ENCODE data around the gene SGTA.

Gene SGTA

DNA sequence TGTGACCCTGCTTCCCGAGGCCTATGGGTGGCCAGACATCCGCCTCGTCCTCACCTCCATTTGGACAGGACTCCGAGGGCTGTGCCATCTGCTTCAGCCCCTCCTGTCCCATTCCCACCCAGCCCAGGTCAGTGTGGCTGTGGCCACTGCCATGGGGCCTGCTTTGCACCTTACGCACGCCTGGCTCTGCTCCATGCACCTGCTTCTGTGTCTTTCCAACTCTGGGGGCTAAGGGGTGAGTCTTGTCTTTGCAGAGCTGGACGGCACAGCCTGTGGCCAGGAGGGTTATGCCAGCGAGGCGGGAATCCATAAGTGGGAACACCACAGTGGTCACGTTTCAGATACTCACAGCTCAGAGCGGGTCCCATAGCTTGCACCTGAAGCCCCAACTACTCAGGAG lies 31.4 kb upstream of the SGTA start:
- Histone ChIP-seq H3K4me3 (ENCODE audit: low read length) (no peak overlapping the region), H3K4me1 (ENCODE audit: insufficient read depth, low read length) (no peaks in the 10 kb centered on the region), H3K36me3 (ENCODE audit: insufficient read depth, low read length) (peaks cover 49% of the 10 kb centered on the region), H3K27me3 (ENCODE audit: insufficient read depth, low read length) (no peaks in the 10 kb centered on the region), H2AFZ (ENCODE audit: low read depth, low read length) (no peak overlapping the region), H3K9me3 (ENCODE audit: low read length) (no peaks in the 10 kb centered on the region)

DNA sequence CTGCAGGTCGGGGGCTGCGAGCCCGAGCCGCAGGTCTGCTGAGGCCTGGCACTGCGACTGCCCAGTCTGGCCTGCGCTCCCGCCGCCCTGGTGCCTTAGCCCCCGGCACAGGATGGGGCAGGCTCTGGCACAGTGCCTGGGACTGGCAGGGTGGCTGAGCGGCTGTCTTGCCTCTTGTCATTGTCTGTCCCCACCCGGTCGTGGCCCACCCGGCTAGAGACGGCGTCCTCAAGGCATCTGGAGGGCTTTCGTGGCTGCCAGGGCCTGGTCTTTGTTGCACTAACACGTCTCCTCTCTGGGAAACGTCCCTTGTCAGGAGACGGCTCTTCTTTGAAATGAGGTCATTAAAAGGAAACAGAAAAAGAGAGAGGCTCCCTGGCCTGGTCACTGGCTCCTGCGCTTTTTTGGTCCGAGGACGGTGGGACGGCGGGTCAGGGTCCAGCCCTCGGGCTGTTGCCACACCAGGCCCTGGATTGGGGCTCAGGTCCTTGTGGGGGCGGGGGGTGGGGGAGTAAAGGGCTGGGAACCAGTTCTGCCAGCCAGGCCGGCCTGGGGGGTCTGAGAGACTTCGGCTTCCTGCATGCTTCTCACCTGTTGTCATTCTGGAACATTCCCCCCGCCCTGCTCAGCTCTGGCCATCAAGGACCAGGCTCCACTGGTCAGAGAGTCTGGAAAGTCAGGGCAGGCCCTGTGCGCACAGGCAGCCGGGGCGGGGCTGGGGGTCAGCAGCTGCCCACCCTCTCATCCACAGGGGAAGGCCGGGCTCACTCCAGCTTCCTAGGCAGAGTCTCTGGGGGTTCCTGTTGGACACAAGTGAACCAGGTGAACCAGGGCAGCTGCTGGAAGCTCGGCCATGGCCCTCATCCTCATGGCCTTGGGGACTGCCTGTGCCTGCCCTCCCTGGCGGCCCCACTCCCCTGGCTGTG lies 30.4 kb upstream of the SGTA start:
- H3K4me1 ChIP-seq (ENCODE audit: insufficient read depth, low read length), result no peaks in the 10 kb centered on the region
- no peaks in the 10 kb centered on the region for H3K27me3 ChIP-seq (ENCODE audit: insufficient read depth, low read length)
- peaks cover 59% of the 10 kb centered on the region for H3K36me3 ChIP-seq (ENCODE audit: insufficient read depth, low read length)
- no peak overlapping the region for H3K4me3 ChIP-seq (ENCODE audit: low read length)
- H2AFZ ChIP-seq (ENCODE audit: low read depth, low read length), result no peak overlapping the region
- H3K9me3 ChIP-seq (ENCODE audit: low read length), result no peaks in the 10 kb centered on the region

DNA sequence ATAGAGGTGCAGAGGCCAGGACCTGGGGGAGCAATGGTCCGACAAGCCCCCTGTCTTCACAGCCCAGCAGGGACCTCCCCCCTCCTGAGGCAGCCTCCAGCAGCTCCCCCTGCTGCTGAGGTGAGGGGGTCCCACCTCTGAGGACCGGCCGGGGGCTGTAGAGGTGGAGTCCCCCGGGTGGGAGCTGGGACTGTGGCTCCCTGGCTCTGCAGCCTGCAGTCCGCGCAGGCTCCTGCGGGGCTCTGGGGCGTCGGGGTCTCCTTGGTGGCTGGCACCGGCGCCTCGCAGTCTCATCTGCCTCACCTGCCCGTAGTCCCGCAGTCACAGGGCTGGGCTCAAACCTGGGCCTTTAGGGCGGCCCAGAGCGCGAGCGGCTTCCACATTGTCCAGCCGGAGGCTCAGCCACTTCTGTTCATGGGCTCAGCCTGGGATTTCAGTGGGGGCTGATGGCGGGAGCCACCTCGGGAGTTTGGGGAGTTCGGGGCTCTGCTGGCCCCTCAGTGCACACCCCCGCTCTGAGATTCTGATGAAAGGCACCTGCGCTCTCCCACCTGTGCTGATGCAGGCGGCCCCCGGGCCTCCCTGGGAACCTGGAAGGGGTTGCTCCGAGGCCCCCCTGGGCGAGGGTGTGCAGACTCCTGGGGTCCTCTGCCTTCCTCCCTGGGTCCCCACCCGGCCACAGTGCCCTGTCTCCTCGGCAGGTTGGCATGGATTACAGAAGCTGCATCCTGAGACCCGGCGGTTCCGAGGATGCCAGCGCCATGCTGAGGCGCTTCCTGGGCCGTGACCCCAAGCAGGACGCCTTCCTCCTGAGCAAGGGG lies 29.6 kb upstream of the SGTA start:
- Histone ChIP-seq H3K27me3 (ENCODE audit: insufficient read depth, low read length) (no peaks in the 10 kb centered on the region), H3K4me3 (ENCODE audit: low read length) (no peak overlapping the region), H2AFZ (ENCODE audit: low read depth, low read length) (no peak overlapping the region), H3K4me1 (ENCODE audit: insufficient read depth, low read length) (no peaks in the 10 kb centered on the region), H3K9me3 (ENCODE audit: low read length) (no peaks in the 10 kb centered on the region), H3K36me3 (ENCODE audit: insufficient read depth, low read length) (peaks cover 66% of the 10 kb centered on the region)

DNA sequence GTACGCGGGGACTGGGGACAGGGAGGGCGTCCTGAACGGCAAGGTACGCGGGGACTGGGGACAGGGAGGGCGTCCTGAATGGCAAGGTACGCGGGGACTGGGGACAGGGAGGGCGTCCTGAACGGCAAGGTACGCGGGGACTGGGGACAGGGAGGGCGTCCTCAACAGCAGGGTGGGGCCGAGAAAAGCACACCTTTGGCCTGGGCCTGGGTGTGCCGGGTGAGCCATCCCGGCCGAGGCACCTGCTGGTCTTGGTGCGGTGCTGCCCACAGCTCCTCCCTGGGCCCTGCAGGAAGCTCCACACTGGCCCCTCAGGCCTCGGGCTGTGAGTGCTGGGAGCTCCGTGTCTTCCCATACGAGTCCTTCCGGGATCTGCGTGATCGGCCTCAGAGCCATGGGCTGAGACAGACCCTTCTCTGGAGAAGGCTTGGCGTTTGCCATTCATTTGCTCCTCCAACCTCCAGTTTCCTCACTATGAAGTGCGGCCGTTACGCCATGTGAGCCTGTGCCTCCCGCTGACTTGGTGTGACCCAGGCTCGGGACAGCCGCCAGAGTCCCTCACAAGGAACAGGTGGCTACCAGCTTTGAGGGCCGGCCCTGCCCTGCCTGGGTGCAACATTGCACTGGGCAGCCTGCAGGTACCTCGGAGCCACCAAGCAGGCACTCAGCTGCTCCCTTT lies 28.8 kb upstream of the SGTA start:
- Histone ChIP-seq H3K27me3 (ENCODE audit: insufficient read depth, low read length) (no peaks in the 10 kb centered on the region), H3K36me3 (ENCODE audit: insufficient read depth, low read length) (peaks cover 74% of the 10 kb centered on the region), H3K9me3 (ENCODE audit: low read length) (no peaks in the 10 kb centered on the region), H2AFZ (ENCODE audit: low read depth, low read length) (no peak overlapping the region), H3K4me3 (ENCODE audit: low read length) (no peak overlapping the region), H3K4me1 (ENCODE audit: insufficient read depth, low read length) (no peaks in the 10 kb centered on the region)

DNA sequence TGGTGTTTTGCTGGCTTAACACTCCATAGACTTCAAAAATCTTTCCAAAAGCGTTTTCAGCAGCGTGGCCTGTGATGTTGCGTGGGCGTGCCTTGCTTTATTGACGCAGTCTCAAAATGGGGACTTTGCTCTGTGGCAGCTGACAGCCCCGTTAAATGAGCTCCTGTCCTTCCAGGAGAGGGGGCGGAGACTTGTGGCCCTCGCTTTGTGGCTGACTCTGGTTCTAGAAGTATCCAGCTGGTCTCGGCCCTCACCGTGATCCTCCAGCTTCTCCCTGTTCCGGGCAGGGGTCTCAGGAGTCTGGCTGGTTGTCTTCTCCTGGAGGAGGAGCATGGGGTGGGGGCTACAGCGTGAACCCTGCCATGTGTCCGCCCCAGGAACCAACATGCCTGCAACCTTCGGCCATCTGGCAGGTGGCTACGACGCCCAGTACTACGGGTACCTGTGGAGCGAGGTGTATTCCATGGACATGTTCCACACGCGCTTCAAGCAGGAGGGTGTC lies 28.2 kb upstream of the SGTA start:
- no peak overlapping the region for H2AFZ ChIP-seq (ENCODE audit: low read depth, low read length)
- H3K27me3 ChIP-seq (ENCODE audit: insufficient read depth, low read length), result no peaks in the 10 kb centered on the region
- no peaks in the 10 kb centered on the region for H3K9me3 ChIP-seq (ENCODE audit: low read length)
- peaks cover 80% of the 10 kb centered on the region for H3K36me3 ChIP-seq (ENCODE audit: insufficient read depth, low read length)
- H3K4me3 ChIP-seq (ENCODE audit: low read length), result no peak overlapping the region
- no peaks in the 10 kb centered on the region for H3K4me1 ChIP-seq (ENCODE audit: insufficient read depth, low read length)

DNA sequence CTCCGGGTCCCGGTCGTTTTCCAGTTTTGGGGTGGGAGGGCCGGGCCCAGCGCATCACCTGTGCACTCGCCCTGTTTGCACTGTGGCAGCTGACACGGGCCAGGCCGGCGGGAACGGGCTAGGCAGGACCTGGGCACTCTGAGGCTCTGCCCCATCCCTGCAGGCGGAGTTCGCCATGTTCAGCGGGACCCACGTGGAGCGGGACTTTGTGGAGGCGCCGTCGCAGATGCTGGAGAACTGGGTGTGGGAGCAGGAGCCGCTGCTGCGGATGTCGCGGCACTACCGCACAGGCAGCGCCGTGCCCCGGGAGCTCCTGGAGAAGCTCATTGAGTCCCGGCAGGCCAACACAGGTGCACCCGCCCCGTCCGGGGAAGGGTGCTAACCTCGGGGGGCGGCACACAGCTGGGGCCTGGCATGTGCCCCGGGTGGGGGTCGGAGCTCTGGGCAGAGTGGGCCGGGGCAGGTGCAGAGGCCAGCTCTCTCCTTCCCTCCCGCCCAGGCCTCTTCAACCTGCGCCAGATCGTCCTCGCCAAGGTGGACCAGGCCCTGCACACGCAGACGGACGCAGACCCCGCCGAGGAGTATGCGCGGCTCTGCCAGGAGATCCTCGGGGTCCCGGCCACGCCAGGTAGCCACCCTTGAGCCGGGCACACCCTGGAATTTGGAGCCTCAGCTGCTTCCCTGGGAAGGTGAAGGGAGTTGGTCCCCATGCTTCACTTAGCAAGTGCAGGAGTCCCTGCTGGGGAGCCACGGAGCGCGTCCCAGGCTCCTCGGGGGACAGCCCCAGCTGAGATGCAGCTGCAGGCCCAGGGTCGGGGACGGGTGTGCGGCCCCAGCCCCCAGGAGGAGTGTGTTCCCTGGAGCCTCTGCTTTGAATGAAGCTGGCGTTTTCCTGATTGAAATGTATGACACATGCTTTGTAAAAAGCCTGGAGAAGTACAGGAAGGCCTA lies 27.3 kb upstream of the SGTA start:
- peaks cover 86% of the 10 kb centered on the region for H3K36me3 ChIP-seq (ENCODE audit: insufficient read depth, low read length)
- H2AFZ ChIP-seq (ENCODE audit: low read depth, low read length), result no peak overlapping the region
- H3K4me1 ChIP-seq (ENCODE audit: insufficient read depth, low read length), result no peaks in the 10 kb centered on the region
- H3K9me3 ChIP-seq (ENCODE audit: low read length), result no peaks in the 10 kb centered on the region
- no peak overlapping the region for H3K4me3 ChIP-seq (ENCODE audit: low read length)
- H3K27me3 ChIP-seq (ENCODE audit: insufficient read depth, low read length), result no peaks in the 10 kb centered on the region

DNA sequence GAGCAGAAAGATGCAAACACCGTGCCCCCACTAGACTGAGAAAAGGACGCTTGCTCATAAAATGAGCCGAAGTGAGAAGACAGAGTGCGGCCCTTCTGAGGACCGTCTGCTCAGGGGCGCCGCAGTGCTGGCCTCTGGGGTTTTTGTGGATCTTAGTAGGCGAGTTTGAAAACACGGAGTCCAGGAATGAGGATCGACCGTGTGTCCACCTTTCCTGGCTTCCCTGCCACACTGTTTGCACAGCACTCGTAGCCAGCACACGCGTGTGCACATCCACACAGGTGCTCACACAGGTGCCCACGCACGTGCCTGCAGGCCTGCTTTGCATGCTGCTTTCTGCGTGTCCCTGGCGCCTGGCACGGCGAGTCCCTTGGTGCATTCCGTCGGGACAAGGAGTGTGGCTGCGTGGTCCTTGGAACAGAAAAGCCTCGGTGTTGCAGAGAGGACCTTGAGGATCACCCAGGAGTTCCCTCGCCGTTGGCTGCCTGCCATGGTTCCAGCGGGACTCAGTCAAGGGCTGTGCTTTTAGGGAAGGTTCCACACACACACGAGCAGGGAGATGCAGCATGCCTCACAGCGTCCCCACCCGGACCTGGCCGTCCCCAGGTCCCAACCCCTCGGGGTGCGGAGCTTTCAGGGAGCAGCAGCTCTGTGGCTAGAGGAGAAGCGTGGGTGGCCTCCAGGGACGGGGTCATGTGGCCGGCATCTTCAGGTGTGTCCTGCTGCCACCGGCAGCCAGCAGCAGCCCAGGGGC lies 26.5 kb upstream of the SGTA start:
- Histone ChIP-seq H3K4me1 (ENCODE audit: insufficient read depth, low read length) (no peaks in the 10 kb centered on the region), H3K36me3 (ENCODE audit: insufficient read depth, low read length) (peaks cover 90% of the 10 kb centered on the region), H3K9me3 (ENCODE audit: low read length) (no peaks in the 10 kb centered on the region), H3K27me3 (ENCODE audit: insufficient read depth, low read length) (no peaks in the 10 kb centered on the region), H3K4me3 (ENCODE audit: low read length) (no peak overlapping the region), H2AFZ (ENCODE audit: low read depth, low read length) (no peak overlapping the region)

DNA sequence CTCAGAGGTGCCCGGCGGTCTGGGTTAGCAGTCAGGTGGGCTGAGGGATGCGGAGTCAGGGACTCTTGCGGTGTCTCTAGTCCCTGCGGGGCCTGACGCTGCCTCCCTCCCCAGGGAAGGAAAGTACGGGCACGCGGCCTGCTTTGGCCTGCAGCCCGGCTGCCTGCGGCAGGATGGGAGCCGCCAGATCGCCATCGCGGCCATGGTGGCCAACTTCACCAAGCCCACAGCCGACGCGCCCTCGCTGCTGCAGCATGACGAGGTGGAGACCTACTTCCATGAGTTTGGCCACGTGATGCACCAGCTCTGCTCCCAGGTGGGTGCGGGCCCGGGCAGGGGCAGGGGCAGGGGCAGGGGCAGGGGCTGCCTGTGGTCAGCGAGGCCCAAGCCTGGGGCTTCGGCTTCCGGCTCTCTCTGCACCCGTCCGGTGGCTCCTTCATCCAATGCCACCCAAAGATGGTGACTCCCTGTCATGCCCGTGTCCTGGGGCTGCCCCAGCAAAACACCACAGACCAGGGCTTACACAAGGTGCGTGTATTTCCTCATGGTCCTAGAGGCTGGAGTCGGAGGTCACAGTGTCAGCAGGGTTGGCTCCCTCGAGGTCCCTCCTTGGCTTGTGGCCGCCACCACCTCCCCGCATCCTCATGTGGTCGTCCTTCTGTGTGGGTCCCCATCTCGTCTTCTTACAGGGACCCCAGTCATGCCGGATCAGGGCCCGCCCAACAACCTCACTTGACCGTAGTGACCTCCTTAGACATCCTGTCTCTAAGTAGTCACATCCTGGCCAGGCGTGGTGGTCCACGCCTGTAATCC lies 25.3 kb upstream of the SGTA start:
- Histone ChIP-seq H3K36me3 (ENCODE audit: insufficient read depth, low read length) (peaks cover 94% of the 10 kb centered on the region), H3K9me3 (ENCODE audit: low read length) (no peaks in the 10 kb centered on the region), H3K4me3 (ENCODE audit: low read length) (no peak overlapping the region), H3K4me1 (ENCODE audit: insufficient read depth, low read length) (no peaks in the 10 kb centered on the region), H2AFZ (ENCODE audit: low read depth, low read length) (no peak overlapping the region), H3K27me3 (ENCODE audit: insufficient read depth, low read length) (no peaks in the 10 kb centered on the region)

DNA sequence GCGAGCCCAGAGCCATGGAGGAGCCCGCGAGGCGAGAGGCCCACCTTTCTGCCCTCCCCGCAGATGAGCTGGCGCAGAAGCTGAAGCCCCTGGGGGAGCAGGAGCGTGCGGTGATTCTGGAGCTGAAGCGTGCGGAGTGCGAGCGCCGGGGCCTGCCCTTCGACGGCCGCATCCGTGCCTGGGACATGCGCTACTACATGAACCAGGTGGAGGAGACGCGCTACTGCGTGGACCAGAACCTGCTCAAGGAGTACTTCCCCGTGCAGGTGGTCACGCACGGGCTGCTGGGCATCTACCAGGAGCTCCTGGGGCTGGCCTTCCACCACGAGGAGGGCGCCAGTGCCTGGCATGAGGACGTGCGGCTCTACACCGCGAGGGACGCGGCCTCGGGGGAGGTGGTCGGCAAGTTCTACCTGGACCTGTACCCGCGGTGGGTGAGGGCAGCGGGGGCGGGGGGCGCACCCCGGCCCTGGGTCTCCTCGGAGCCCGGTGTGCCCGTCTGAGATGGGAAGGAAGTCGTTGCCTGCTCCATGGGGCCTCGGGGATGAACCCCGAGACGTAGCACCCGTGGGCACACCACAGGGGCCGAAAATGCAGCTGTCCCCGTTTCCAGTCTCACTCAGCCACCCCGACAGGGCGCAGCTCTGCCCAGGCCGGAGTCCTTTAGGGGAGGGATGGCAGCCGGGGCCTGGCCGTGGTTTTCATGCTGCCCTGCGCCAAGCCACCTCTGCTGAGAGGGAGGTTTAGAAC lies 24.5 kb upstream of the SGTA start:
- Histone ChIP-seq H2AFZ (ENCODE audit: low read depth, low read length) (no peak overlapping the region), H3K27me3 (ENCODE audit: insufficient read depth, low read length) (no peaks in the 10 kb centered on the region), H3K36me3 (ENCODE audit: insufficient read depth, low read length) (peaks cover 94% of the 10 kb centered on the region), H3K4me1 (ENCODE audit: insufficient read depth, low read length) (no peaks in the 10 kb centered on the region), H3K4me3 (ENCODE audit: low read length) (no peak overlapping the region), H3K9me3 (ENCODE audit: low read length) (no peaks in the 10 kb centered on the region)

DNA sequence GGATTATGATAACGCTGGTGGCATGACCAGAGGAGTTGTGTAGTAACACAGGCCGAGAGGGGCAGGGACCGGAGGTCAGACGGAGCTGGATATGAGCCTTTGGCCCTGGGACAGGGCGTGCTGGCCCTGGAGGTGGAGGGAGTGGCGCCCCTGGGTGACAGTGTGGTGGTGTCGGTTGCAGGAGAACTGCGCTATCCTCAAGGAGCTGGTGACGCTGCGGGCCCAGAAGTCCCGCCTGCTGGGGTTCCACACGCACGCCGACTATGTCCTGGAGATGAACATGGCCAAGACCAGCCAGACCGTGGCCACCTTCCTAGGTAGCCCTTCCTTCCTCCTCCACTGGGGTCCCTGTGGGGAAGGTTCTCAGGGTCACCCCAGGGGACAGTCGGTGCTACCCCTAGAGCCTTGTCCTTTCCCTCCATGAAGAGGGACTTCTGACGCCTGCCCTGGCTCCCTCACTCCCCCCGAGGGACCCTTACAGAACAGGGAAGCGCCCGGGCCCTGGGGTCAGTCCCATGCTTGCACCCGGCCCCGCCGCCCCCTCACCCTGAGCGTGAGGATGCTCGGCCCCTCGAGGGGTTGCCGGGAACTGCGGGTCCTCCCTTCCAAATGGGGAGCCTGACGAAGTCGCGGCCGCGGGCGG lies 23.8 kb upstream of the SGTA start:
- Histone ChIP-seq H3K9me3 (ENCODE audit: low read length) (peaks cover 2% of the 10 kb centered on the region), H3K27me3 (ENCODE audit: insufficient read depth, low read length) (no peaks in the 10 kb centered on the region), H3K4me3 (ENCODE audit: low read length) (no peak overlapping the region), H3K4me1 (ENCODE audit: insufficient read depth, low read length) (no peaks in the 10 kb centered on the region), H3K36me3 (ENCODE audit: insufficient read depth, low read length) (peaks cover 91% of the 10 kb centered on the region), H2AFZ (ENCODE audit: low read depth, low read length) (no peak overlapping the region)

Measured in neuron (in vitro differentiated cells).